K562 (cell line): ENCODE data around the gene CEP57. TPM values are rescaled to one million over a fixed set of nuclear protein-coding genes. Genes with fewer than 3 reads are reported as not detected.
A peak's percentile ranks its signal among the peaks of the same experiment; 100 is the strongest.

Source experiments
- ATAC-seq: fragments of 200-7000 bp; cut with Tn5 transposase; 3 replicates; pipeline ENCODE4 v1.9.1; 2020; ENCODE audit warnings: moderate library complexity
- BruUV-seq: library from RNA; stranded (reverse); fragments of 400-500 nt; replicated peaks from 2 replicates; lab custom pipeline; 2021; lab: Mats Ljungman, UMichigan
- CTCF ChIA-PET: fragments of 300-600 bp; formaldehyde crosslinking; extraction: SDS; loops from one replicate; lab custom pipeline; 2021; ENCODE audit warnings: low intra/inter-chr PET ratio; lab: Yijun Ruan, JAX
- POLR2A ChIA-PET: fragments of 300-600, 350-650 bp; sonication (Branson Sonifier 250); formaldehyde crosslinking; extraction: SDS; loops from one replicate; lab custom pipeline; 2021; ENCODE audit warnings: antibody characterized with exemption, inconsistent platforms; lab: Yijun Ruan, JAX
- DNase-seq, 4 experiments: peaks; one replicate each; pipeline versions ENCODE4 v3.0.0 to v3.0.0-alpha.2; 2011 to 2018; ENCODE audit warnings: low spot score in 3 of 4, mixed read lengths in 3 of 4; ENCODE audit errors: extremely low read depth in 1 of 4
- FAIRE-seq: peaks from 2 replicates; lab custom pipeline; 2011; peaks lifted over from hg19 to GRCh38; lab: Jason Lieb, UNC
- H2AFZ ChIP-seq: 2 replicates; pipeline ENCODE4 v1.6.0; 2011; ENCODE audit warnings: low read depth, low read length, control low read depth, inconsistent platforms
- H3K27ac ChIP-seq: fragments of 200-600 bp; 3 replicates; pipeline ENCODE4 v1.8.0; 2011; ENCODE audit warnings: low read depth, mild to moderate bottlenecking, control low read depth, inconsistent platforms, low read length, moderate library complexity, mixed read lengths; ENCODE audit errors: extremely low read depth
- H3K27me3 ChIP-seq, 2 experiments: fragments of 300-600 bp in 1 of 2; 2 replicates in 1 of 2; 3 replicates in 1 of 2; pipeline versions ENCODE4 v1.6.0 to v1.8.0; 2011; ENCODE audit warnings: inconsistent platforms in 2 of 2, low read length in 2 of 2, mild to moderate bottlenecking in 1 of 2, mixed read lengths in 1 of 2, moderate library complexity in 1 of 2; ENCODE audit not compliant: control insufficient read depth in 2 of 2, insufficient read depth in 2 of 2
- H3K36me3 ChIP-seq: fragments of 300-600 bp; 3 replicates; pipeline ENCODE4 v1.8.0; 2011; ENCODE audit warnings: mild to moderate bottlenecking, low read length, inconsistent platforms; ENCODE audit not compliant: control insufficient read depth, insufficient read depth
- H3K4me1 ChIP-seq, 2 experiments: fragments of 200-600 bp in 1 of 2; replicated peaks in 1 of 2; 2 replicates in 1 of 2; 3 replicates in 1 of 2; pipeline versions ENCODE4 v1.5.1 to v1.8.0; 2011; ENCODE audit warnings: inconsistent platforms in 2 of 2, low read length in 2 of 2, mild to moderate bottlenecking in 1 of 2, mixed read lengths in 1 of 2, moderate library complexity in 1 of 2; ENCODE audit not compliant: control insufficient read depth in 2 of 2, insufficient read depth in 2 of 2
- H3K4me2 ChIP-seq: 2 replicates; pipeline ENCODE4 v1.6.1; 2011; ENCODE audit warnings: low read length, control low read depth, inconsistent platforms, mixed read lengths; ENCODE audit not compliant: insufficient read depth
- H3K4me3 ChIP-seq: fragments of 200-600 bp; sonication (generic), shearing (Covaris generic); 2 replicates; pipeline ENCODE4 v1.5.1; 2016; ENCODE audit warnings: control low read depth, inconsistent platforms
- H3K79me2 ChIP-seq: fragments of 200-600 bp; 3 replicates; pipeline ENCODE4 v1.8.0; 2011; ENCODE audit warnings: low read length, inconsistent platforms; ENCODE audit not compliant: control insufficient read depth, insufficient read depth
- H3K9ac ChIP-seq, 2 experiments: 2 replicates each; pipeline versions ENCODE4 v1.6.0 to v1.6.1; 2011; ENCODE audit warnings: low read depth in 2 of 2, low read length in 2 of 2, control low read depth in 1 of 2, inconsistent platforms in 1 of 2, mild to moderate bottlenecking in 1 of 2, mixed read lengths in 1 of 2; ENCODE audit not compliant: insufficient read depth in 1 of 2
- H3K9me1 ChIP-seq: one replicate; pipeline ENCODE4 v1.6.0; 2011; ENCODE audit warnings: inconsistent platforms, mild to moderate bottlenecking, low read length, moderate library complexity; ENCODE audit not compliant: control insufficient read depth, insufficient read depth
- H3K9me3 ChIP-seq: replicated peaks from 2 replicates; pipeline ENCODE4 v1.5.1; 2011; ENCODE audit warnings: low read depth, low read length, inconsistent platforms; ENCODE audit not compliant: control insufficient read depth, insufficient read depth
- H4K20me1 ChIP-seq: replicated peaks from 2 replicates; pipeline ENCODE4 v1.6.1; 2011; ENCODE audit warnings: low read length, inconsistent platforms, mixed read lengths; ENCODE audit not compliant: control insufficient read depth, insufficient read depth
- C11orf30 ChIP-seq: fragments of 450-650 bp; IDR thresholded peaks from 2 replicates; pipeline ENCODE4 v1.6.1; 2016; ENCODE audit warnings: low read depth, mild to moderate bottlenecking
- E2F3 ChIP-seq: fragments of 250-450 bp; sonication (Bioruptor Pico); IDR thresholded peaks from 2 replicates; pipeline ENCODE4 v1.4.0; 2020; ENCODE audit warnings: mild to moderate bottlenecking
- HCFC1 ChIP-seq: IDR thresholded peaks from 2 replicates; pipeline ENCODE4 v1.6.1; 2012; ENCODE audit warnings: low read depth, low read length, improper control_type of control experiment
- NUFIP1 ChIP-seq: fragments of 450-650 bp; IDR thresholded peaks from 2 replicates; pipeline ENCODE4 v1.6.1; 2018; ENCODE audit not compliant: partially characterized antibody
- PCBP1 ChIP-seq: fragments of 200-400 bp; formaldehyde crosslinking; IDR thresholded peaks from 2 replicates; pipeline ENCODE4 v1.6.1; 2018; ENCODE audit warnings: mild to moderate bottlenecking, low read depth, low read length; ENCODE audit not compliant: poor library complexity, severe bottlenecking
- POLR2AphosphoS2 ChIP-seq: IDR thresholded peaks from 2 replicates; pipeline ENCODE4 v1.6.1; 2012; ENCODE audit warnings: low read length, improper control_type of control experiment
- POLR3G ChIP-seq: IDR thresholded peaks from 2 replicates; pipeline ENCODE4 v1.6.1; 2011; ENCODE audit not compliant: insufficient read length, insufficient replicate concordance; ENCODE audit errors: extremely low read depth
- XRCC4 ChIP-seq: IDR thresholded peaks from one replicate; pipeline ENCODE4 v1.6.1; 2011; ENCODE audit not compliant: insufficient read depth, insufficient read length; ENCODE audit errors: extremely low read depth
- ZBTB8A ChIP-seq: fragments of 450-650 bp; IDR thresholded peaks from 2 replicates; pipeline ENCODE4 v1.6.1; 2018; ENCODE audit warnings: mild to moderate bottlenecking, moderate library complexity; ENCODE audit not compliant: partially characterized antibody
- ZC3H11A ChIP-seq: IDR thresholded peaks from 2 replicates; pipeline ENCODE4 v1.6.1; 2012; ENCODE audit warnings: low read depth, low read length, improper control_type of control experiment
- ZNF232 ChIP-seq: sonication (generic); formaldehyde crosslinking; IDR thresholded peaks from 2 replicates; pipeline ENCODE4 v1.8.0; 2022; ENCODE audit warnings: mild to moderate bottlenecking, missing genetic modification reagents
- ZNF24 ChIP-seq: fragments of 450-650 bp; IDR thresholded peaks from 2 replicates; pipeline ENCODE4 v1.6.1; 2016
- ZNF316 ChIP-seq: fragments of 450-650 bp; IDR thresholded peaks from 2 replicates; pipeline ENCODE4 v1.6.1; 2016
- WGBS: fragments of 100-300 bp; shearing (Covaris generic); methylation state at CpG from one replicate; pipeline ENCODE4 v1.1.6; 2016; ENCODE audit warnings: low coverage, mixed read lengths; ENCODE audit not compliant: insufficient coverage; ENCODE audit errors: missing lambda C conversion rate; 5-methylcytosine and 5-hydroxymethylcytosine counted together
- in situ Hi-C: fragments of 300-500 bp; cut with MboI; formaldehyde crosslinking; loops from 4 replicates; pipeline ENCODE4 v1.15.0; 2018; ENCODE audit warnings: inconsistent platforms, mixed read lengths
- intact Hi-C: fragments of 100-400 bp; cut with micrococcal nuclease; formaldehyde crosslinking; loops from 2 replicates; pipeline ENCODE4 v1.14.2; 2022
- polyA plus RNA-seq, 8 experiments: library from polyadenylated mRNA; depleted of rRNA in 4 of 8; stranded (reverse) in 5 of 8; unstranded in 3 of 8; fragments of >200 nt; fragmentation: Nextera tagmentation in 2 of 8; fragmentation: Illumina TruSeq in 1 of 8; extraction: Ambion mirVana in 2 of 8; extraction: Trizol in 1 of 8; gene quantifications; 2 replicates each; pipeline versions ENCODE4 v1.2.1 to v1.2.3, GENCODE V29; 2011 to 2014; ENCODE audit warnings: inconsistent platforms in 1 of 8, missing spikeins in 1 of 8
- total RNA-seq, 7 experiments: library from RNA; depleted of rRNA in 6 of 7; stranded (reverse); fragments of >200 nt in 6 of 7; fragmentation: Illumina TruSeq in 2 of 7; extraction: Trizol in 2 of 7; gene quantifications; 2 replicates each; pipeline versions ENCODE4 v1.2.1 to v1.2.3, GENCODE V29; 2011 to 2021; ENCODE audit warnings: low replicate concordance in 1 of 7
- TF ChIP-seq, protein P1 (sequence below): fragments of 450-650 bp; conservative IDR thresholded peaks from 2 replicates; pipeline ENCODE4 v1.6.1; 2016; ENCODE audit warnings: missing genetic modification characterization, low read depth, mild to moderate bottlenecking, missing compliant biosample characterization, moderate library complexity
- TF ChIP-seq, protein P2 (sequence below): sonication (generic); formaldehyde crosslinking; IDR thresholded peaks from 2 replicates; pipeline ENCODE4 v1.8.0; 2022; ENCODE audit warnings: mild to moderate bottlenecking, missing genetic modification reagents, borderline replicate concordance

Gene CEP57
- total and polyA plus RNA-seq, 9 of the 15 experiments (the other 6 are each of a cell fraction or from before 2014, with no cell fraction given): 25.1 to 88.1 (median 65.2) TPM

DNA sequence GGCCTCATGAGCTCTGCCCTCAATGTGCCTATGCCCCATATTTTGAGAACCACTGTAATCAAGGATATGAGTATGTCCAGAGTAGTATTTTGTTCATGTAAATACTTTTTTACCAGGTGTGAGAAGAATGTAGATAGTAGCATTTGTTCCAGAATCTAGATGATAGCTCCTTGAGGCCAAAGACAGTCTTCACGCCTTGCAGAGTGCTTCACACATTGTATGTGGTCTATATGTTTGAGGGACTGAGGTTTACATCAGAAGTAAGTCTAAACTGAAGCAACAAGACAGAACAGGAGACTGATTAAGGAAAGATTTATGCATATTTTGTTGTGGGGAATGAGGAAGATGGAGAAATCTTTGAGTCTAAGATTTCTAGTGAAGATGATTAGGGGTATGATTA is 12.5 kb downstream of the CEP57 start:
- Histone ChIP-seq H3K4me1 (no peaks in the 10 kb centered on the region), H3K27me3 (no peaks in the 10 kb centered on the region), H3K36me3 (peaks cover 71% of the 10 kb centered on the region)
- CTCF ChIA-PET: no interaction called here
- no peak for TF ChIP-seq POLR2AphosphoS2
- TF ChIP-seq, all 486 proteins: peak for 0
- no TSS peak for BruUV-seq
- POLR2A ChIA-PET: interaction anchor here (0.6 to 1.0 kb wide), 2 partner anchors 12 to 430 kb away, joined by 3 to 4 read pairs; no protein-coding TSS in a partner anchor
- no peaks in the 10 kb centered on the region for H3K9me1 ChIP-seq
- no peak overlapping the region for H3K27ac ChIP-seq
- no peak for DNase-seq
- H3K79me2 ChIP-seq: peaks cover 6% of the 10 kb centered on the region
- no peak overlapping the region for H3K4me3 ChIP-seq
- H3K9ac ChIP-seq: no peak overlapping the region
- H3K9me3 ChIP-seq: peaks cover 7% of the 10 kb centered on the region
- H3K4me2 ChIP-seq: no peak overlapping the region
- no peak for ATAC-seq
- no peaks in the 10 kb centered on the region for H4K20me1 ChIP-seq
- FAIRE-seq: no peak
- H2AFZ ChIP-seq: no peak overlapping the region
- 100% methylated on average over 1 of the region's 1 CpG for WGBS
- in situ Hi-C loops: no loop called here
- intact Hi-C loops: no loop called here

DNA sequence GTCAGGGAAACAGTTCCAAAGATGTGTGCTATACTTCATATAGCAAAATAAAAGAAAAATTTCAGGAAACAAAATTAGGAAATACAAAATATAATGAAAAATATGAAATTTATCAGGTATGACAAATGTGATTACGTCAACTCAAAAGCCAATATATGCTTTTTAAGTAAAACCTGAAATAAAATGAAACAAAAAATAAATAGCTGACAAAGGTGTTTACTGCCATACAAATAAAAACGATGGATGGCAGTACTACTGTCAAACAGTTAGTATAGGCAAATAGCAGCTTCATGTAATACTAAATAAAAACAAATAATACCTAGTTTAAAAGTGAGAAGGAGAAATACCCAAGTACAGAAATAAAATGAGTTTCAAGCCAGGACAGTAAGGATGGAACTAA is 13.7 kb downstream of the CEP57 start:
- no peak overlapping the region for H3K4me3 ChIP-seq
- ATAC-seq (no peak), DNase-seq (no peak), FAIRE-seq (no peak)
- H3K9me3 ChIP-seq: peaks cover 7% of the 10 kb centered on the region
- H4K20me1 ChIP-seq: no peaks in the 10 kb centered on the region
- intact Hi-C loops (no loop called here), in situ Hi-C loops (no loop called here)
- H3K79me2 ChIP-seq: no peaks in the 10 kb centered on the region; the same call in 2 of the 3 replicates
- no peaks in the 10 kb centered on the region for H3K9me1 ChIP-seq
- peaks cover 68% of the 10 kb centered on the region for H3K36me3 ChIP-seq
- H2AFZ ChIP-seq: no peak overlapping the region
- CTCF ChIA-PET: no interaction called here
- H3K4me2 ChIP-seq: no peak overlapping the region
- H3K27me3 ChIP-seq: no peaks in the 10 kb centered on the region
- POLR2A ChIA-PET: interaction anchor here (0.6 to 1.6 kb wide), 3 partner anchors 9 to 15 kb away, joined by 3 to 4 read pairs (median 3); partner anchors contain the start of genes CEP57 and FAM76B
- no peaks in the 10 kb centered on the region for H3K4me1 ChIP-seq
- no TSS peak for BruUV-seq
- H3K9ac ChIP-seq: no peak overlapping the region
- H3K27ac ChIP-seq: no peak overlapping the region
- WGBS: 94% methylated on average over 2 of the region's 2 CpGs
- TF ChIP-seq ZNF316 (peak; percentile 62), XRCC4 (no peak), NUFIP1 (no peak), ZNF24 (no peak), C11orf30 (peak; percentile 32; the same call in 1 of the 2 replicates), ZBTB8A (no peak), POLR3G (no peak), ZNF232 (CRISPR knock-in tag) (no peak), PCBP1 (no peak), ZC3H11A (no peak), HCFC1 (no peak), E2F3 (CRISPR knock-in tag) (no peak)
- TF ChIP-seq, protein P1, sequence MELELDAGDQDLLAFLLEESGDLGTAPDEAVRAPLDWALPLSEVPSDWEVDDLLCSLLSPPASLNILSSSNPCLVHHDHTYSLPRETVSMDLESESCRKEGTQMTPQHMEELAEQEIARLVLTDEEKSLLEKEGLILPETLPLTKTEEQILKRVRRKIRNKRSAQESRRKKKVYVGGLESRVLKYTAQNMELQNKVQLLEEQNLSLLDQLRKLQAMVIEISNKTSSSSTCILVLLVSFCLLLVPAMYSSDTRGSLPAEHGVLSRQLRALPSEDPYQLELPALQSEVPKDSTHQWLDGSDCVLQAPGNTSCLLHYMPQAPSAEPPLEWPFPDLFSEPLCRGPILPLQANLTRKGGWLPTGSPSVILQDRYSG (tag): no peak
- TF ChIP-seq, protein P2, sequence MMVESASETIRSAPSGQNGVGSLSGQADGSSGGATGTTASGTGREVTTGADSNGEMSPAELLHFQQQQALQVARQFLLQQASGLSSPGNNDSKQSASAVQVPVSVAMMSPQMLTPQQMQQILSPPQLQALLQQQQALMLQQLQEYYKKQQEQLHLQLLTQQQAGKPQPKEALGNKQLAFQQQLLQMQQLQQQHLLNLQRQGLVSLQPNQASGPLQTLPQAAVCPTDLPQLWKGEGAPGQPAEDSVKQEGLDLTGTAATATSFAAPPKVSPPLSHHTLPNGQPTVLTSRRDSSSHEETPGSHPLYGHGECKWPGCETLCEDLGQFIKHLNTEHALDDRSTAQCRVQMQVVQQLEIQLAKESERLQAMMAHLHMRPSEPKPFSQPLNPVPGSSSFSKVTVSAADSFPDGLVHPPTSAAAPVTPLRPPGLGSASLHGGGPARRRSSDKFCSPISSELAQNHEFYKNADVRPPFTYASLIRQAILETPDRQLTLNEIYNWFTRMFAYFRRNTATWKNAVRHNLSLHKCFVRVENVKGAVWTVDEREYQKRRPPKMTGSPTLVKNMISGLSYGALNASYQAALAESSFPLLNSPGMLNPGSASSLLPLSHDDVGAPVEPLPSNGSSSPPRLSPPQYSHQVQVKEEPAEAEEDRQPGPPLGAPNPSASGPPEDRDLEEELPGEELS: no peak
